Mesendoderm (in vitro differentiated cells): ENCODE results near the gene P4HA1.
"Not testable (repeated sequence)": the region's sequence is repeated elsewhere in the genome, so short reads cannot be mapped to it uniquely, and the experiment has no call there.

ENCODE experiments used
- DNase-seq: peaks from one replicate; pipeline ENCODE4 v3.0.0; 2013
- H2AK5ac ChIP-seq: 2 replicates; pipeline ENCODE4 v1.6.1; 2013; ENCODE audit warnings: low read length, inconsistent platforms
- H2BK120ac ChIP-seq: 2 replicates; pipeline ENCODE4 v1.6.1; 2013; ENCODE audit warnings: low read depth, mild to moderate bottlenecking, low read length, moderate library complexity, mixed read lengths
- H2BK15ac ChIP-seq: replicated peaks from 2 replicates; pipeline ENCODE4 v1.6.1; 2013; ENCODE audit warnings: low read depth, mild to moderate bottlenecking, moderate library complexity
- H2BK5ac ChIP-seq: 2 replicates; pipeline ENCODE4 v1.6.1; 2013; ENCODE audit warnings: low read length, inconsistent platforms
- H3K18ac ChIP-seq: 2 replicates; pipeline ENCODE4 v1.6.1; 2013; ENCODE audit warnings: mild to moderate bottlenecking, low read length, mixed read lengths
- H3K23ac ChIP-seq: one replicate; pipeline ENCODE4 v1.6.1; 2013; ENCODE audit warnings: low read length
- H3K27ac ChIP-seq: 2 replicates; pipeline ENCODE4 v1.5.1; 2013; ENCODE audit warnings: low read depth, mild to moderate bottlenecking, inconsistent platforms, low read length, moderate library complexity
- H3K27me3 ChIP-seq: 2 replicates; pipeline ENCODE4 v1.6.1; 2013; ENCODE audit warnings: low read length, control low read depth, mild to moderate bottlenecking, inconsistent platforms; ENCODE audit not compliant: insufficient read depth, poor library complexity
- H3K36me3 ChIP-seq: 2 replicates; pipeline ENCODE4 v1.6.1; 2013; ENCODE audit warnings: low read length, inconsistent platforms; ENCODE audit not compliant: control insufficient read depth, insufficient read depth
- H3K4ac ChIP-seq: one replicate; pipeline ENCODE4 v1.6.1; 2013; ENCODE audit warnings: low read depth, mild to moderate bottlenecking, low read length, moderate library complexity
- H3K4me1 ChIP-seq: 2 replicates; pipeline ENCODE4 v1.6.1; 2013; ENCODE audit warnings: low read depth, low read length, inconsistent platforms; ENCODE audit not compliant: control insufficient read depth
- H3K4me2 ChIP-seq: 2 replicates; pipeline ENCODE4 v1.6.1; 2013; ENCODE audit warnings: low read length
- H3K4me3 ChIP-seq: 2 replicates; pipeline ENCODE4 v1.5.1; 2013; ENCODE audit warnings: mild to moderate bottlenecking, low read length
- H3K56ac ChIP-seq: one replicate; pipeline ENCODE4 v1.6.1; 2013; ENCODE audit warnings: low read length
- H3K79me1 ChIP-seq: 2 replicates; pipeline ENCODE4 v1.6.1; 2013; ENCODE audit warnings: low read length, inconsistent platforms
- H3K79me2 ChIP-seq: 2 replicates; pipeline ENCODE4 v1.6.1; 2013; ENCODE audit warnings: mild to moderate bottlenecking, low read length; ENCODE audit not compliant: control insufficient read depth, insufficient read depth
- H3K9ac ChIP-seq: 2 replicates; pipeline ENCODE4 v1.6.1; 2013; ENCODE audit warnings: low read length, inconsistent platforms
- H4K5ac ChIP-seq: one replicate; pipeline ENCODE4 v1.6.1; 2013; ENCODE audit warnings: low read length
- H4K8ac ChIP-seq: one replicate; pipeline ENCODE4 v1.6.1; 2013; ENCODE audit warnings: low read depth, mild to moderate bottlenecking, control low read depth, low read length, moderate library complexity
- WGBS: extraction: QIAGEN DNeasy Blood & Tissue Kit; methylation state at CpG from one replicate; pipeline ENCODE4 v1.1.7; 2013; ENCODE audit warnings: low lambda C conversion rate, missing lambda C conversion rate; ENCODE audit not compliant: insufficient coverage; ENCODE audit errors: extremely low coverage; 5-methylcytosine and 5-hydroxymethylcytosine counted together

The P4HA1 gene

DNA sequence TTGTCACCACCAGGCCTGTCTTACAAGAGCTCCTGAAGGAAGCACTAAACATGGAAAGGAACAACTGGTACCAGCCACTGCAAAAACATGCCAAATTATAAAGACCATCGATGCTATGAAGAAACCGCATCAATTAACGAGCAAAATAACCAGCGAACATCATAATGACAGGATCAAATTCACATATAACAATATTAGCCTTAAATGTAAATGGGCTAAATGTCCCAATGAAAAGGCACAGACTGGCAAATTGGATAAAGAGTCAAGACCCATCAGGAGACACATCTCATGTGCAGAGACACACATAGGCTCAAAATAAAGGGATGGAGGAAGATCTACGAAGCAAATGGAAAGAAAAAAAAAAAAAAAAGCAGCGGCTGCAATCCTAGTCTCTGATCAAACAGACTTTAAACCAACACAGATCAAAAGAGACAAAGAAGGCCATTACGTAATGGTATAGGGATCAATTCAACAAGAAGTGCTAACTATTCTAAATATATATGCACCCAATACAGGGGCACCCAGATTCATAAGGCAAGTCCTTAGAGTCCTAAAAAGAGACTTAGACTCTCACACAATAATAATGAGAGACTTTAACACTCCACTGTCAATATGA lies 73.1 kb downstream of the P4HA1 start:
- not testable (repeated sequence) for H2BK5ac ChIP-seq, H4K5ac ChIP-seq, H3K18ac ChIP-seq, H3K27ac ChIP-seq, H3K79me1 ChIP-seq, H3K56ac ChIP-seq, H3K23ac ChIP-seq, H3K4me3 ChIP-seq, H3K4ac ChIP-seq, H3K9ac ChIP-seq, H2BK15ac ChIP-seq, DNase-seq, H3K79me2 ChIP-seq, H3K4me1 ChIP-seq, H2BK120ac ChIP-seq, H4K8ac ChIP-seq, H2AK5ac ChIP-seq, H3K27me3 ChIP-seq, H3K36me3 ChIP-seq, H3K4me2 ChIP-seq
- WGBS = no CpG with 5 or more reads among the region's 7 CpGs

DNA sequence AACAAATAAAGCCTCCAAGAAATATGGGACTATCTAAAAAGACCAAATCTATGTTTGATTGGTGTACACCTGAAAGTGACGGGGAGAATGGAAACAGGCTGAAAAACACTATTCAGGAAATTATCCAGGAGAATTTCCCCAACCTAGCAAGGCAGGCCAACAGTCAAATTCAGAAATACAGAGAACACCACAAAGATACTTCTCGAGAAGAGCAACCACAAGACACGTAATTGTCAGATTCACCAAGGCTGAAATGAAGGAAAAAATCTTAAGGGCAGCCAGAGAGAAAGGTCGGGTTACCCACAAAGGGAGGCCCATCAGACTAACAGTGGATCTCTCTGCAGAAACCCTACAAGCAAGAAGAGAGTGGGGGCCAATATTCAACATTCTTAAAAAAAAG lies 73.7 kb downstream of the P4HA1 start:
- not testable (repeated sequence) for DNase-seq, H3K18ac ChIP-seq, H3K79me2 ChIP-seq, H2BK5ac ChIP-seq, H3K23ac ChIP-seq, H2BK120ac ChIP-seq, H3K27me3 ChIP-seq, H3K79me1 ChIP-seq, H3K4me3 ChIP-seq, H3K9ac ChIP-seq, H3K4me2 ChIP-seq, H2BK15ac ChIP-seq, H2AK5ac ChIP-seq, H4K8ac ChIP-seq, H4K5ac ChIP-seq, H3K4ac ChIP-seq, H3K56ac ChIP-seq, H3K36me3 ChIP-seq, H3K4me1 ChIP-seq, H3K27ac ChIP-seq
- WGBS = no CpG with 5 or more reads among the region's 4 CpGs

DNA sequence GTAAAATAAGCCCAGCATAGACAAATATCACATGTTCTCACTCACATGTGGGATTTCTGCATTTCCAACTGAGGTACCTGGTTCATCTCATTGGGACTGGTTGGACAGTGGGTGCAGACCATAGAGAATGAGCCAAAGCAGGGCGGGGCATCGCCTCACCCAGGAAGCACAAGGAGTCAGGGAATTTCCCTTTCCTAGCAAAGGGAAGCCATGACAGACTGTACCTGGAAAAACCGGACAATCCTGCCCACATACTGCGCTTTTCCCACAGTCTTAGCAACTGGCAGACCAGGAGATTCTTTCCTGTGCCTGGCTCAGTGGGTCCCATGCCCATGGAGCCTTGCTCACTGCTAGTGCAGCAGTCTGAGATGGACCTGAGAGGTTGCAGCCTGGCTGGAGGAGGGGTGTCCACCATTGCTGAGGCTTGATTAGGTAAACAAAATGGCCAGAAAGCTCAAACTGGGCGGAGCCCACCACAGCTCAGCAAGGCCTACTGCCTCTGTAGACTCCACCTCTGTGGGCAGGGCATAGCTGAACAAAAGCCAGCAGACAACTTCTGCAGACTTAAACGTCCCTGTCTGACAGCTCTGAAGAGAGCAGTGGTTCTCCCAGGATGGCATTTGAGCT lies 75.0 kb downstream of the P4HA1 start:
- H3K18ac ChIP-seq, H3K56ac ChIP-seq, H4K8ac ChIP-seq, H2BK15ac ChIP-seq, H3K9ac ChIP-seq, H3K27me3 ChIP-seq, H3K36me3 ChIP-seq, H3K4me3 ChIP-seq, H3K27ac ChIP-seq, H3K4me2 ChIP-seq, H3K23ac ChIP-seq, H2BK120ac ChIP-seq, DNase-seq, H3K79me1 ChIP-seq, H2AK5ac ChIP-seq, H3K4ac ChIP-seq, H3K4me1 ChIP-seq, H3K79me2 ChIP-seq, H4K5ac ChIP-seq, H2BK5ac ChIP-seq: not testable (repeated sequence)
- WGBS = no CpG with 5 or more reads among the region's 6 CpGs

DNA sequence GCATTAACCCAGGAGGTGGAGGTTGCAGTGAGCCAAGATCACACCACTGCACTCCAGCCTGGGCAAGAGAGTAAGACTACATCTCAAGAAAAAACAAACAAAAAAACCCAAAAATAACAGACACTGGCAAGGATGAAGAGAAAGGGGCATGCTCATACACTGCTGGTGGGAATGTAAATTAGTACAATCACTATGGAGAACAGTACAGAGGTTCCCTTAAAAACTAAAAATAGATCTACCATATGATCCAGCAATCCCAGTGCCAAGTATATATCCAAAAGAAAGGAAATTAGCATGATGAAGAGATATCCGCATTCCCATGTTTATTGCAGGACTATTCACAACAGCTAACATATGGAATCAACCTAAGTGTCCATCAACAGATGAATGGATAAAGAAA lies 75.6 kb downstream of the P4HA1 start:
- no peak overlapping the region for H3K4me2 ChIP-seq
- H4K8ac ChIP-seq = no peak overlapping the region
- H3K9ac ChIP-seq = no peak overlapping the region
- H3K23ac ChIP-seq = no peak overlapping the region
- H2BK5ac ChIP-seq = no peak overlapping the region
- no peak overlapping the region for H2AK5ac ChIP-seq
- DNase-seq = no peak
- H3K4me1 ChIP-seq = no peaks in the 10 kb centered on the region
- no peak overlapping the region for H3K4me3 ChIP-seq
- H3K79me1 ChIP-seq = peaks cover 4% of the 10 kb centered on the region
- H3K79me2 ChIP-seq = no peaks in the 10 kb centered on the region
- no peaks in the 10 kb centered on the region for H3K27me3 ChIP-seq
- H3K36me3 ChIP-seq = no peaks in the 10 kb centered on the region
- no peak overlapping the region for H3K27ac ChIP-seq
- H3K56ac ChIP-seq = no peak overlapping the region
- no peak overlapping the region for H3K18ac ChIP-seq
- H3K4ac ChIP-seq = no peak overlapping the region
- H2BK120ac ChIP-seq = no peak overlapping the region
- WGBS = no CpG with 5 or more reads among the region's 1 CpG
- H2BK15ac ChIP-seq = no peak overlapping the region
- no peak overlapping the region for H4K5ac ChIP-seq

DNA sequence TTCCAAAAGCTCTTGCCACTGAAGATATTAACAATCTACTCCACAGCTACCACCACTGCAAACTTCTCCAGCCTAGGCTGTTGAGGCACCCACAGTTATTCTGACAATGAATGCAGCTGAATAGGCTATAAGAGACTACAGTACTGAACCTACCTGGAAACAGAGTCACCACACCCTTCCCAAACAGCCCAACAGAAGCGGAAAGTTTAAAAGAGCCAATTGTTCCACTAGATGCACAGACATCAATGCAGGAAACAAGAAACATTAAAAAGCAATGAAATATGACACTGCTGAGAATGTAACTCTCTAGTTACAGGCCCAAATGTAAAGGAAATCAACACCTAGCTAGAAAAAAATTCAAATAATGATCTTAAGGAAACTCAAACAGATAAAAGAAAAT lies 77.6 kb downstream of the P4HA1 start:
- Histone ChIP-seq H3K18ac (no peak overlapping the region), H2BK120ac (no peak overlapping the region), H2AK5ac (no peak overlapping the region), H3K4ac (no peak overlapping the region), H3K4me2 (no peak overlapping the region), H3K9ac (no peak overlapping the region), H2BK15ac (no peak overlapping the region), H3K36me3 (no peaks in the 10 kb centered on the region), H2BK5ac (no peak overlapping the region), H3K79me1 (peaks cover 4% of the 10 kb centered on the region), H3K27ac (no peak overlapping the region), H3K56ac (no peak overlapping the region), H3K4me3 (no peak overlapping the region), H3K4me1 (no peaks in the 10 kb centered on the region), H3K23ac (no peak overlapping the region), H3K79me2 (no peaks in the 10 kb centered on the region), H4K5ac (no peak overlapping the region), H3K27me3 (no peaks in the 10 kb centered on the region), H4K8ac (no peak overlapping the region)
- no peak for DNase-seq
- no CpG with 5 or more reads among the region's 1 CpG for WGBS

DNA sequence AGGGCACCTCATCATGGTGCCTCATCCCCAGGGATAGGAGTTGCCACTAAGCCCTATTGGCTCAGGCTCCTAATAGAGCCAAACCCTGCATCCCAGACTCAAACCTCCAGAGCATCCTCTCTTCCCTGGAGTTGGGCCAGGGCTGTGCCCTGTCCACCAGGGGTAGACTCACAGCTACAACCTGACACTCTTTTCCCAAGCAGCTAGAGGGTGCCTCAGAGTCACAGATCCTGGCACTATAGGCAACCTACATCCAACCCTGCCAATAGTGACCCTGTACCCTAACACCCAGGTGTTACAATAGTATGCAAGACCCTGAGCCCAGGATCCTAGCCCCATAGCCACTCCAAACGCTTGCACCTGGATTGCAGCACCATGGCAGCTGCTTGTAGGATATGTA lies 78.0 kb downstream of the P4HA1 start:
- Histone ChIP-seq H3K18ac (no peak overlapping the region), H3K23ac (no peak overlapping the region), H3K27me3 (no peaks in the 10 kb centered on the region), H2BK15ac (no peak overlapping the region), H3K79me2 (no peaks in the 10 kb centered on the region), H2BK120ac (no peak overlapping the region), H2AK5ac (no peak overlapping the region), H3K4me3 (no peak overlapping the region), H3K4me1 (no peaks in the 10 kb centered on the region), H4K8ac (no peak overlapping the region), H3K56ac (no peak overlapping the region), H3K4me2 (no peak overlapping the region), H2BK5ac (no peak overlapping the region), H3K9ac (no peak overlapping the region), H3K36me3 (no peaks in the 10 kb centered on the region), H3K27ac (no peak overlapping the region), H3K4ac (no peak overlapping the region), H4K5ac (no peak overlapping the region), H3K79me1 (peaks cover 4% of the 10 kb centered on the region)
- no CpG with 5 or more reads among the region's 1 CpG for WGBS
- peak; percentile 21 for DNase-seq
